PC-9 (cell line): ENCODE measurements around the gene NT5C1A. TPM values are rescaled to one million over a fixed set of nuclear protein-coding genes. Genes with fewer than 3 reads are reported as not detected.

Experiments used
- BruUV-seq: library from RNA; stranded (reverse); fragments of 400-500 nt; replicated peaks from 2 replicates; lab custom pipeline; 2021; lab: Mats Ljungman, UMichigan
- CTCF ChIA-PET: fragments of 300-600 bp; sonication (Branson Sonifier 250); formaldehyde crosslinking; loops from one replicate; lab custom pipeline; 2022; ENCODE audit warnings: antibody characterized with exemption; lab: Charles Lee
- POLR2A ChIA-PET: fragments of 300-600 bp; sonication (Branson Sonifier 250); formaldehyde crosslinking; loops from one replicate; lab custom pipeline; 2022; ENCODE audit warnings: antibody characterized with exemption; ENCODE audit not compliant: unreplicated experiment; lab: Charles Lee
- DNase-seq, 2 experiments: peaks; one replicate each; pipeline versions ENCODE4 v3.0.0 to v3.0.0-alpha.2; 2015 to 2022; ENCODE audit warnings: mixed read lengths in 1 of 2
- H2AFZ ChIP-seq: fragments of 200-600 bp; sonication (generic); 2 replicates; pipeline ENCODE4 v1.8.1; 2017; ENCODE audit warnings: antibody characterized with exemption
- H3F3A ChIP-seq: fragments of 200-600 bp; sonication (generic); 2 replicates; pipeline ENCODE4 v1.8.1; 2017; ENCODE audit warnings: antibody characterized with exemption, mild to moderate bottlenecking, low read depth; ENCODE audit not compliant: insufficient read depth
- H3K27ac ChIP-seq: fragments of 200-600 bp; sonication (generic); 2 replicates; pipeline ENCODE4 v1.6.1; 2016; ENCODE audit warnings: mixed run types
- H3K27me3 ChIP-seq: fragments of 200-600 bp; sonication (generic); 2 replicates; pipeline ENCODE4 v1.6.1; 2016; ENCODE audit warnings: low read depth, mixed run types; ENCODE audit not compliant: insufficient read depth
- H3K36me3 ChIP-seq: fragments of 200-600 bp; sonication (generic); 2 replicates; pipeline ENCODE4 v1.6.1; 2016; ENCODE audit warnings: low read depth, mixed run types
- H3K4me1 ChIP-seq: fragments of 200-600 bp; sonication (generic); replicated peaks from 2 replicates; pipeline ENCODE4 v1.6.1; 2016; ENCODE audit warnings: mixed run types; ENCODE audit not compliant: insufficient read depth
- H3K4me2 ChIP-seq: fragments of 200-600 bp; sonication (generic); 2 replicates; pipeline ENCODE4 v1.6.1; 2017; ENCODE audit warnings: mixed run types
- H3K4me3 ChIP-seq: fragments of 200-600 bp; sonication (generic); 2 replicates; pipeline ENCODE4 v1.6.1; 2016; ENCODE audit warnings: mixed run types
- H3K79me2 ChIP-seq: fragments of 200-600 bp; sonication (generic); 2 replicates; pipeline ENCODE4 v1.6.1; 2017; ENCODE audit warnings: low read depth, mixed run types
- H3K9me2 ChIP-seq: fragments of 200-600 bp; sonication (generic); 2 replicates; pipeline ENCODE4 v1.8.1; 2017; ENCODE audit warnings: mild to moderate bottlenecking; ENCODE audit not compliant: insufficient read depth
- H3K9me3 ChIP-seq: fragments of 200-600 bp; sonication (generic); 2 replicates; pipeline ENCODE4 v1.8.1; 2016; ENCODE audit warnings: low read depth; ENCODE audit not compliant: insufficient read depth
- H4K20me1 ChIP-seq: fragments of 200-600 bp; sonication (generic); 2 replicates; pipeline ENCODE4 v1.8.1; 2017; ENCODE audit not compliant: insufficient read depth
- CTCF ChIP-seq: fragments of 200-600 bp; sonication (generic); conservative IDR thresholded peaks from 2 replicates; pipeline ENCODE4 v1.6.1; 2017; ENCODE audit warnings: mixed run types, antibody characterized with exemption, mild to moderate bottlenecking, moderate library complexity
- EZH2 ChIP-seq: fragments of 200-600 bp; sonication (generic); IDR thresholded peaks from 2 replicates; pipeline ENCODE4 v1.8.0; 2017; ENCODE audit warnings: antibody characterized with exemption, low read depth
- intact Hi-C: fragments of 100-400 bp; cut with micrococcal nuclease; formaldehyde crosslinking; loops from one replicate; pipeline ENCODE4 v1.10.0; 2022; ENCODE audit not compliant: unreplicated experiment
- total RNA-seq: library from RNA; stranded (reverse); gene quantifications from 2 replicates; pipeline ENCODE4 v1.2.3, GENCODE V29; 2021

Gene NT5C1A
- total RNA-seq, 1 experiment from 2014 or later, result not detected

GRCh38 chr1:39614488-39614887 is 57.4 kb downstream of the NT5C1A start:
- no TSS peak for BruUV-seq
- Histone ChIP-seq H3K27me3 (no peaks in the 10 kb centered on the region), H3K9me2 (no peaks in the 10 kb centered on the region), H3K4me3 (no peak overlapping the region), H3K36me3 (no peaks in the 10 kb centered on the region), H3K4me2 (no peak overlapping the region), H2AFZ (no peak overlapping the region), H3K9me3 (no peaks in the 10 kb centered on the region), H3K4me1 (peaks cover 4% of the 10 kb centered on the region; the same call in 1 of the 2 replicates), H3F3A (no peaks in the 10 kb centered on the region), H4K20me1 (no peaks in the 10 kb centered on the region), H3K79me2 (no peaks in the 10 kb centered on the region), H3K27ac (no peak overlapping the region)
- ChIA-PET CTCF (interaction anchor here (0.5 kb wide), 1 partner anchor 27 kb away, joined by 3 read pairs; no protein-coding TSS in a partner anchor), POLR2A (no interaction called here)
- no peak for DNase-seq
- intact Hi-C loops, result no loop called here
- TF ChIP-seq CTCF, result no peak
- no peak for TF ChIP-seq EZH2

GRCh38 chr1:39613250-39613649 is 58.7 kb downstream of the NT5C1A start:
- ChIA-PET POLR2A (no interaction called here), CTCF (no interaction called here)
- Histone ChIP-seq H3K9me2 (no peaks in the 10 kb centered on the region), H3K79me2 (no peaks in the 10 kb centered on the region), H3F3A (no peaks in the 10 kb centered on the region), H3K36me3 (no peaks in the 10 kb centered on the region), H2AFZ (no peak overlapping the region), H3K4me2 (no peak overlapping the region), H4K20me1 (no peaks in the 10 kb centered on the region), H3K27ac (no peak overlapping the region), H3K27me3 (no peaks in the 10 kb centered on the region), H3K4me3 (no peak overlapping the region), H3K9me3 (no peaks in the 10 kb centered on the region), H3K4me1 (peaks cover 4% of the 10 kb centered on the region; the same call in 1 of the 2 replicates)
- no peak for DNase-seq
- no TSS peak for BruUV-seq
- TF ChIP-seq CTCF, result no peak
- TF ChIP-seq EZH2, result no peak
- intact Hi-C loops, result no loop called here

GRCh38 chr1:39609618-39610331 is 62.1 kb downstream of the NT5C1A start:
- H3K4me1 ChIP-seq, result peaks cover 6% of the 10 kb centered on the region; the same call in 1 of the 2 replicates
- H3K27ac ChIP-seq, result no peak overlapping the region
- POLR2A ChIA-PET, result interaction anchor here (0.6 kb wide), 1 partner anchor 115 kb away, joined by 3 read pairs; no protein-coding TSS in a partner anchor
- H3K9me3 ChIP-seq, result no peaks in the 10 kb centered on the region
- H3K79me2 ChIP-seq, result no peaks in the 10 kb centered on the region
- H2AFZ ChIP-seq, result no peak overlapping the region
- peak in 1 of 2 experiments; percentile 72 for DNase-seq
- CTCF ChIA-PET, result interaction anchor here (0.6 kb wide), 2 partner anchors 8 to 71 kb away, joined by 3 read pairs; no protein-coding TSS in a partner anchor
- intact Hi-C loops, result loop anchor here (10.0 kb wide), 1 partner anchor 425 kb away; no protein-coding TSS in a partner anchor
- no peaks in the 10 kb centered on the region for H4K20me1 ChIP-seq
- H3K36me3 ChIP-seq, result no peaks in the 10 kb centered on the region
- TF ChIP-seq CTCF (peak; percentile 85), EZH2 (no peak)
- H3K27me3 ChIP-seq, result no peaks in the 10 kb centered on the region
- peak overlapping the region; percentile 33; the same call in 1 of the 2 replicates for H3K4me2 ChIP-seq
- H3K9me2 ChIP-seq, result no peaks in the 10 kb centered on the region
- H3K4me3 ChIP-seq, result no peak overlapping the region
- peaks cover 13% of the 10 kb centered on the region for H3F3A ChIP-seq
- no TSS peak for BruUV-seq

Other genes starting within 250 kb of the NT5C1A start
- gene BMP8A, start 180.5 kb downstream of the NT5C1A start, total RNA-seq, result 0.31 TPM in 1 of 2 replicates, not detected in the other
- gene PABPC4, start 95.3 kb downstream of the NT5C1A start, total RNA-seq, result 500 and 561 TPM in 2 replicates
- gene HEYL, start 32.5 kb downstream of the NT5C1A start, total RNA-seq, result 0.17 and 0.35 TPM in 2 replicates
- gene HPCAL4, start 19.3 kb upstream of the NT5C1A start, total RNA-seq, result 0.07 TPM in 1 of 2 replicates, not detected in the other
- 81.1 and 89.5 TPM in 2 replicates for gene PPIE, start 66.8 kb upstream of the NT5C1A start, total RNA-seq
- gene OXCT2, start 99.2 kb upstream of the NT5C1A start, total RNA-seq, result 1.3 and 1.6 TPM in 2 replicates
- gene BMP8B, start 116.8 kb upstream of the NT5C1A start, total RNA-seq, result 2.4 TPM in 2 replicates
- gene TRIT1, start 211.4 kb upstream of the NT5C1A start, total RNA-seq, result 36.5 and 38.5 TPM in 2 replicates
- gene MYCL, start 229.8 kb upstream of the NT5C1A start, total RNA-seq, result 3.8 and 6.2 TPM in 2 replicates